GM18505 (cell line): ENCODE results near the gene GPR83.

Experiments
- ATAC-seq: cut with Tn5 transposase; IDR thresholded peaks from one replicate; pipeline ENCODE4 v1.9.1; 2021; ENCODE audit not compliant: unreplicated experiment
- POLR2A ChIP-seq: IDR thresholded peaks from 4 replicates; pipeline ENCODE4 v1.6.1; 2011; ENCODE audit warnings: borderline replicate concordance; ENCODE audit not compliant: insufficient read depth, insufficient read length; ENCODE audit errors: extremely low read depth

The GPR83 gene

GRCh38 chr11:94400839-94401772 is at the start of gene GPR83:
Gene GPR83, minus strand, starts transcription at chr11:94401419. Its CDS starts 172 bp downstream, at chr11:94401247.
- TF ChIP-seq POLR2A, result no peak
- no peak for ATAC-seq

DNA sequence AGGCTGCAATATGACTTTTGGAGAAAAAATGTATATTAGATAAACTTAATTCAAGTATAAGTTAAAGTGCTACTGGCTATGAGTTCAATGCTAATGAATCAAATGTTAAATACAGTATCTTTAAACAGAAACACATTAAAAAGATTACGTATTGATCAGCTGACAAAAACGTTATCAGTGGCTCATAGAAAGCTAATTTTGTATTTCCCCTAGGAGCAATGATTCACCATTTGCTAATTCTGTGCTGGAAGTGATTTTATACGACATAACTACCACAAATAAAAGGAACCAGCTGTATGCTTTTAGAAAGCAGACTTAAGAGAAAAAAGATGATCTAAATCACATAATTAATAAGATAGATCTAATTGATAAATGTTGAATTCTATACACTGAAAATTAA is 48.8 kb upstream of the GPR83 start:
- TF ChIP-seq POLR2A, result no peak
- ATAC-seq, result no peak

DNA sequence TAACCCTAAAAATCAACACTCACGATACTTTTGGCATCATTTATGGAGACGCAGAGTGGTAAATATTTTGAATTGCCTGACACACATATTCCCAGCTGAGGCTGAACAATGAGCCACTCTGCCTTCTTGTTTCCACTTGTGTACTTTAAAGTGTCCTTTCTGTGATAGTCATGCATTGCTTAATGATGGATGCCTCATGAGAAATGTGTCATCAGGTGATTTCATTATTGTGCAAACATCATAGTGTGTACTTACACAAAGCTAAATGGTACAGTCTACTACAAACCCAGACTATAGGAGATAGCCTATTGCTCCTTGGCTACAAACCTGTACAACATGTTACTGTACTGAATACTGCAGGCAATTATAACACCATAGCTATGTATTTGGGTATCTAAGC is 48.2 kb upstream of the GPR83 start:
- no peak for TF ChIP-seq POLR2A
- ATAC-seq, result no peak

- TF ChIP-seq POLR2A, result no peak
- no peak for ATAC-seq
Measured at GRCh38 chr11:94449029-94449428, 47.8 kb upstream of the GPR83 start.

GRCh38 chr11:94447149-94447548 is 45.9 kb upstream of the GPR83 start:
- ATAC-seq, result no peak
- TF ChIP-seq POLR2A, result no peak

GRCh38 chr11:94445641-94446040 is 44.4 kb upstream of the GPR83 start:
- no peak for ATAC-seq

DNA sequence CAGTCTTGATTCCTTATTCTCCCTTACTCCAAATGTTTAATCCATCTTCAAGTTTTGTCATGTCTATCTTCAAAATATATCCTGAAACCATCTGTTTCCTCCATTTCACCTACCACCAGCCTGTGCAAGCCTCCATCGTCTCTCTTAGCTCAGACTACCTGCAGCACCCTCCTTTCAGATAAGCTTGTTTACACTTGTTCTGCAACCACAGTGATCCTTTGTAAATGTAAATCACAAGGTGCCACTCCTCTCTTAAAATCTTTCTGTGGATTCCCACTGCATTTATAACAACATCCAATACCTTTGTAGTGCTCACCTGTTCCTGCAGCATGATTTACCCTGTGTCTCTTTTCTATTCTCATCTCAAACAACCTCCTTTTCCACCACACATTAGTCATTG is 31.8 kb upstream of the GPR83 start:
- ATAC-seq, result no peak
- TF ChIP-seq POLR2A, result no peak

More at GRCh38 chr11:94445641-94446040, 44.4 kb upstream of the GPR83 start:
- TF ChIP-seq POLR2A, result no peak

DNA sequence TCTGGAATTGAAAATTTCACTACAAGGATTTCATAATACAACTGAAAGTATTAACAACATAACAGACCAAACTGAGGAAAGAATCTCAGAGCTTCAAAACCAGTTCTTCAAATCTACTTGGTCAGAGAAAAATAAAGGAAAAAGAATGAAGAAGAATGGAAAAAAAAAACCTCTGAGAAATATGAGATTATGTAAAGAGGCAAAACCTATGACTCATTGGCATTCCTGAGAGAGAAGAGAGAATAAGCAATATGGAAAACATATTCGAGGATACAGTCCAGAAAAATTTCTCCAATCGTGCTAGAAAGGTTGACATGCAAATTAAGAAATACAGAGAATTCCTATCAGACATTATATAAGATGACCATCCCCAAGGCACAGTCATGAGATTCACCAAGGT is 23.4 kb upstream of the GPR83 start:
- no peak for ATAC-seq

DNA sequence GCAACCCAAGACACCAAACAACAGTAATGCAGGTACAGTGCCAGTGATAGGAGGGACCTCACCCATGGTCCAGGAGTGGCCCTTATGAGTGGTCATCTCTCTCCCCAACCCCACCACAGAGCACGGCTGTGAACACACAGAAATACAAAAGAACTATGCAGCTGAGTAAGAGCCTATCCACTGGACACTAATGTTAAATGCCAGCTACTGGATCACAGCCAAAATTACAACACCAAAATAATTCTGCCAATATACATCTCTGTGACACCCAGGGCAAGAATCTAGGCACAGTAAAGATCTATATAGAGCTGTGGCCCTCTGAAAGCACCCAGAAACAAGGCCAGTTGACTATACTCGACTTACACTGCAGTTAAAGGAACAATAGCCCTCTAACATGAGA is 22.8 kb upstream of the GPR83 start:
- no peak for ATAC-seq
- TF ChIP-seq POLR2A, result no peak

More for the DNA sequence above, 23.4 kb upstream of the GPR83 start:
- no peak for TF ChIP-seq POLR2A

DNA sequence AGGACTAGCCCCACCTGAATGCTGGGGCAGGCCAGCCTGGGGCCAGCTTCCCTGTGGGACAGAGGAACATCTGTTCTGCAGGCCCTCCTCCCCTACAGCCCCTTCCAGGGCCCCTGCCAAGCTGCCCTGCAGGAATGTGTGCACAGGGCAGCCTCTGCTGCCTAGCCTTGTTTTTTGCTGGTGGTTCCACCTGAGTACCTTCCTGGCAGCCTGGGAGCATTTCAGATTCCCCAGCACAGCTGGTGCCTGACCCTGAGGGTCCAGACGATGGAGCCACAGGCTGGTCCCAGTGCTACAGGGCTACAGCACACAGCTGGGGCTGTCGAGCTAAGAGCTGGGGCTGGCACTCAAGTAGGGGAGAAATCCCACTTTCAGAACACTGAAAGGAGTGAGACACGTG is 22.3 kb upstream of the GPR83 start:
- TF ChIP-seq POLR2A, result no peak
- no peak for ATAC-seq

DNA sequence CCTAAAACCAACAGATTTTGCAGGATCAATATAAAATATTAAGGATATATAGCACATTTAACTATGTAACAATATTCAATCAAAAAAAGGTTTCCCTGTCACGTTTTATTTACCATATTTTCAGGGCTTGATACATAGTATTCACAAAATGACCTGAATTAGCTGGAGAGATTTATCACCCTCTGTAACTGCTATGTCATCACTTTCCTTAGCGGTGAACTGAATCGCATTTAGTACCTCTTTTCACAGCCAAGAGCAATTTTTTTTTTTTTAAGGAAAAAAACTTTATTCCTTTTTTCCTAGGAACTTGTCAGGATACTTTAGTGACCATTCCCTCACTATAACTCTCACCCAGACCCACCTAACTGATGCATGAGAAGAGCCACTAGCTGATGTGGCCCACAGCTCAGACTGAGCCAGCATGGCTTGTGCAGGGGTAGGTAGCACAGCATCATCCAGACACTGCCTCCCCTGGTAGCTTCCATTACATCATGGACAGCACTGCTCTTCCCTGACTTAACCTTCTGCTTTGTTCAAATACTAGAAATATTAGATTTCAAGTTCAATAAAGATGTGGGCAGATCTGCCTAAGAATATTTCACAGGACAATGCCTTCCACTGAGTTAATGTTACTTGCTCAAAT is 17.0 kb upstream of the GPR83 start:
- ATAC-seq, result no peak
- no peak for TF ChIP-seq POLR2A

DNA sequence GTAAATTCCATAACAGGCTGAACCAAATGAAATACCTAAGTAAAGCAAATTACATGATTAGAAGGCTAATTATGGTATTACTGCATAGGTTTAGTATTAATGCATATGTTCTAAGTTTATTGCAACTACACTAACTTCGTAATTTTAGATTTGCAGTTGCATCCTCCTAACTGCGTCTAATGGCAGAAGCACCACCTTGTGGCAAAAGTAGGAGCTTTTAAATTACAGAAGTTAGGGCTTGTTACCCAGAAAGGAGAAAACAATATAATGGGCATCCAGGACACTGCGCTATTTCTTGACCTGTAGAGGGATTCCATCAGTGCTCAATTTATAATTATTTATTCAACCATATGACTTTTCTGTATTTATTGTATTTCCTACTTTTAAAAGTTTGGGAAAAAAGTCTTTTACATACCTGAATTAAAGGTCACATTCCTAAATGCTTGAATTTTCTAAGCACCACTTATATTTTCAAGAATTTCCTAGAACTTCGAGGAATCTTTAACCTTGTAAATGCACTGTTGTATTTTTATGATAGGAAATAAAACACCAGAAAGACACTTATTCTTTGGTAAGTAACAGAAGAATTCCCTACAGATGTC is 16.3 kb upstream of the GPR83 start:
- no peak for ATAC-seq
- TF ChIP-seq POLR2A, result no peak

- ATAC-seq, result no peak
- no peak for TF ChIP-seq POLR2A
Measured at GRCh38 chr11:94405062-94405833, 4.0 kb upstream of the GPR83 start.
